D721Med (cell line): Measurements from ENCODE around the gene KMT2C.
"Not testable (repeated sequence)": the region's sequence is repeated elsewhere in the genome, so short reads cannot be mapped to it uniquely, and the experiment has no call there.

Source experiments
- DNase-seq: peaks from one replicate; pipeline ENCODE4 v3.0.0; 2011; ENCODE audit warnings: low spot score; ENCODE audit not compliant: insufficient read length
- FAIRE-seq: peaks from 2 replicates; lab custom pipeline; 2011; peaks lifted over from hg19 to GRCh38; lab: Jason Lieb, UNC
- TF ChIP-seq, protein P1 (sequence below): IDR thresholded peaks from 2 replicates; pipeline ENCODE4 v1.5.1; 2012; ENCODE audit warnings: mild to moderate bottlenecking, control low read depth; ENCODE audit not compliant: insufficient read depth; ENCODE audit errors: missing control alignments

The KMT2C gene

DNA sequence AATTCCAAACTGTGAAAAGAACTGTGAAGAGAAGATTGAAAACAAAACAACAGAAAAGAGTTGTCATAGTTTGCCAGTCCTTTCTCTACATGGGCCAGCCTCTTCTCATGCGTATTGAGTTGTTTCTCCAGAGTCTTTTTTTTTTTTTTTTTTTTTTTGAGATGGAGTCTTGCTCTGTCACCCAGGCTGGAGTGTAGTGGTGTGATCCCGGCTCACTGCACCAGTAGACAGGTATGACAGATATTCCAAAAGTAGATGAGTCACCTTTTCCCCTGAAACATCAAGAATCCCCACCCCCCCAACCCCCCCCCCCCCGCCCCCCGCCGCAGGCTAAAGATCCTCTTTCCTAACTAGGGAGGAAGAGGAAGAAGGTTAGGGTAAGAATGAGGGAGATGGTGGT, 15.6 kb upstream of the KMT2C start:
- no peak for DNase-seq
- FAIRE-seq, result no peak
- TF ChIP-seq, protein P1, sequence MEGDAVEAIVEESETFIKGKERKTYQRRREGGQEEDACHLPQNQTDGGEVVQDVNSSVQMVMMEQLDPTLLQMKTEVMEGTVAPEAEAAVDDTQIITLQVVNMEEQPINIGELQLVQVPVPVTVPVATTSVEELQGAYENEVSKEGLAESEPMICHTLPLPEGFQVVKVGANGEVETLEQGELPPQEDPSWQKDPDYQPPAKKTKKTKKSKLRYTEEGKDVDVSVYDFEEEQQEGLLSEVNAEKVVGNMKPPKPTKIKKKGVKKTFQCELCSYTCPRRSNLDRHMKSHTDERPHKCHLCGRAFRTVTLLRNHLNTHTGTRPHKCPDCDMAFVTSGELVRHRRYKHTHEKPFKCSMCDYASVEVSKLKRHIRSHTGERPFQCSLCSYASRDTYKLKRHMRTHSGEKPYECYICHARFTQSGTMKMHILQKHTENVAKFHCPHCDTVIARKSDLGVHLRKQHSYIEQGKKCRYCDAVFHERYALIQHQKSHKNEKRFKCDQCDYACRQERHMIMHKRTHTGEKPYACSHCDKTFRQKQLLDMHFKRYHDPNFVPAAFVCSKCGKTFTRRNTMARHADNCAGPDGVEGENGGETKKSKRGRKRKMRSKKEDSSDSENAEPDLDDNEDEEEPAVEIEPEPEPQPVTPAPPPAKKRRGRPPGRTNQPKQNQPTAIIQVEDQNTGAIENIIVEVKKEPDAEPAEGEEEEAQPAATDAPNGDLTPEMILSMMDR, result no peak

- not testable (repeated sequence) for FAIRE-seq, DNase-seq
These were observed 9.7 kb upstream of the KMT2C start for GRCh38 chr7:152445386-152446008.

GRCh38 chr7:152443586-152443985, 7.8 kb upstream of the KMT2C start:
- DNase-seq (no peak), FAIRE-seq (no peak)
- TF ChIP-seq, protein P1, result no peak

DNA sequence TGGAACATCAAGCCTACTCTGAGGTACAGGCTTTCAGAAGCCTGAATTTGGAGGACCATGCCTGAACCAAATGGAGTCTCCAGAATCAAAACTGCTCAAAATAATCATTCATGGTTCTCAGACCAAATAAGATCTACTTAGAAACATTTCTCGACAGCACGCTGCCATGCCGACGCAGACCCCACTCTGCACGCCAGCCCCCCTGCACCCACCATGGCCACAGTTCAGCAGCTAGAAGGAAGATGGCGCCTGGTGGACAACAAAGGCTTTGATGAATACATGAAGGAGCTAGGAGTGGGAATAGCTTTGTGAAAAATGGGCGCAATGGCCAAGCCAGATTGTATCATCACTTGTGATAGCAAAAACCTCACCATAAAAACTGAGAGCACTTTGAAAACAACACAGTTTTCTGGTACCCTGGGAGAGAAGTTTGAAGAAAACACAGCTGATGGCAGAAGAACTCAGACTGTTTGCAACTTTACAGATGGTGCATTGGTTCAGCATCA, 6.6 kb upstream of the KMT2C start:
- TF ChIP-seq, protein P1, result no peak

GRCh38 chr7:152441810-152442209, 6.0 kb upstream of the KMT2C start:
- not testable (repeated sequence) for FAIRE-seq, DNase-seq

More for the DNA sequence above, 6.6 kb upstream of the KMT2C start:
- DNase-seq, result no peak
- no peak for FAIRE-seq

DNA sequence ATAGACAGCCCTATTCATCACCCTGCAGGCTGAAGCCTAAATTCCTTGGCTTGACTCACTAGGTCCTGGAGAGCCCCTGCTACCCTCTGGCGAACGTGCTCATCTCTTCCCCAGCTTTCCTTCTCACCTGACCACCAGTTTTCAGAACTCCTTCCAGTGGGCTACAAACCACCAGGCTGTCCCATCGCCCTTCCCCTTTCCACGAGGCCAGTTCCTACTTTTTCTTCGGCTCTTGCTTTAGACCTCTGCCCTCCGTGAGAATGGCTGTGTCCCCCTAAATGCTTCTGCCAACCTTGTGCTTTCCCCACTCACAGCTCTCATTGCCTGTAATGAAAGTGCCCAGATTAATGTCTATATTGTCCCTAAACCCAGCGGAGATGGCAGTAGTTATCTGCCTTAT, 5.4 kb upstream of the KMT2C start:
- FAIRE-seq, result not testable (repeated sequence)

DNA sequence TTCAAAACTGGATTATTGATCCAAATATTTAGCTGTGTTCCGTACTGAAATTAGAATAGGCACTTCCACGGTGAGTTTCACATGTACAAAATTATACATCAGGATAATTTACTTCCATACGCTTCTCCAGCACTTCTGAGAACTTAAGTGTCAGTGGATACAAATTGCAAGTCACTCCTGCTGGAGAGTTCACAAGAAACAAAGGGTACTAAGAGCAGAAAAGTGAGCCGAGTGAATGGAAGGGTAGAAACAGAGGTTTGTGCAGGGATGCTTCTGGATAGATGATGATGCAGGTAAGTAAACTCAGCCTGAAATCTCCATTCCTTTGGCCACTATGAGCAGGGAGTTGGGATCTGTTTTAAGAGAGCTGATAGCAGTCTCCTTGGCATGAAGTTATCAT, 2.2 kb upstream of the KMT2C start:
- DNase-seq, FAIRE-seq: not testable (repeated sequence)

More for the DNA sequence above, 5.4 kb upstream of the KMT2C start:
- not testable (repeated sequence) for DNase-seq

- not testable (repeated sequence) for DNase-seq
- peak; percentile 84 for FAIRE-seq
These were observed 1.2 kb upstream of the KMT2C start for GRCh38 chr7:152436931-152437575.

DNA sequence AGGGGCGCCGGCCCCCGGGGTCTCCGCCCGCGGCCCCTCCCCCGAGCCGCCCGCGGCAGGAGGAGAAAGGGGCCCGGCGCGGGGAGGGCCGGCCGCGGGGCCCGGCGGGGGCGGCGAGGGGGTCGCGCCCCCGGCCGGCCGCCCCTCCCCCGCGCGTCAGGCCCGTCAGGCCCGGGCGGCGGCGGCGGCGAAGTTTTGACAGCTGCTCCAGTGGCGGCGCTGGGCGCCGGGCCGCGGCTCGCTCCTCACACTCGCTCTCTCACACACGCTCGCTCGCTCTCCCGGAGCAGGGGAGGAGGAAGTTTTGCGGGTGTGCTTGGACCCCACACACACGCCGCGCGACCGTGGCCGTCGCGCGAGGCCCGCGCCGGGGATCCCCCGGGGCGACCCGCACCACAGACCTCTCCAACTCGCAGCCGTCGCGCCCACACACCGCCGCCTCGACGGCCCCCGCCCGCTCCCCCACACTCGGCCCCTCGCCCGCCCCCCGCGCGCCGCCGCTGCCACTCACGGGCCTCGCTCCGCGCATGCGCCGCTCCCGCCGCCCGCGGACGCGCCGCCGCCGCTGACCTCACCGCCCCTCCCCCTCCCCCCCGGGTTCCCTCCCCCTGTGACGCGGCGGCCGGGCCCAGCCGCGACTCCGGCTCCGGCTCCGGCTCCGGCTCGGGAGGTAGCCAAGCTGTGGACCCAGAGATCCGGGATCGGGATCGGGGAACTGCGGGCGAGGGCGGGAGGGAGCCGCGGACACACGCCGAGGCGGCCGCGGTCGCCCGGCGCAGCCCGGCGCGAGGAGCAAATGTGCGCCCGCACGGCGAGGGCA, 518 bp upstream of the KMT2C start:
- DNase-seq (peak; percentile 41), FAIRE-seq (no peak)
- TF ChIP-seq, protein P1, result no peak

DNA sequence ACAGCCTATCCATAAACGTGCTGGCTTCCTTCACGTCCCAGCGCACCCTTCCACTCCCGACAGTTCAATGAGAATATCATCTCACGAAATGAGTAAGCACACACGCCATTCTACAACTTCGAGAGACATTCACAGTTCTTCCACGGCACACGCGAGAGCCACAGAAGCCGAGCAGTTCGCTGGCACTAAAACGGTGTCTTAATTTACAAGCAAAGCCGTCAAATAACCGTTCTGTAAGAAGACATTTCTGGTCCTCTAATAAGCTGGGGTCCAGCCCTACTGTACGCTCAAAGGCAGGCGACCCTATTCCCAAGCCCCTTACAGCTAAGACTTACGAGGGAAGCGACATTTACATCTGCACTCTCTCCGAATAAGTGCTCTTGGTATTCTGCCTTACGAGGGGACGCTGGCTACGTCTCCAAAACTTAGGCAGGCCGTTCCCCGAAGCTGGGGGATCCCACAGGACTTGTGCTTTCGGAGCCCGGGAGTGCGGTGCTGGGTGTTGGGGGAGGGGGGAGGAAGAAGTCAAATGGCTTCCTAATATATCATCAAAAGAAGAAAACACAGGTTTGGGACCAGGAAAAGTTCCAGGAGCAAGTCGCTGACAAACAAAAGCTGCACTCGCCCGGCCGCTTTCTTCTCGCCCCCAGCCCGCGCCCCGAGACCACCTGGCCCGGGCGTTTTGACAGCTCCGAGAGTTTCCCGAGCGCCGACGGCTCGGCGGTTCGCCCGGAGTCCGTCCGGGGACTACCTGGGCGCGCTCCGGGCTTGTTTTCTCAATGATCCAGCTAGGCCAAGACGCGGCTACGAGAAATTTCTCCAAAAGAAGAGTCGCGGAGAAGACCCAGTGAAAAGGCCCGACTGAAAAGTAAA, 1.1 kb downstream of the KMT2C start:
- not testable (repeated sequence) for DNase-seq, FAIRE-seq

GRCh38 chr7:152433721-152434490, 1.9 kb downstream of the KMT2C start:
- FAIRE-seq, DNase-seq: not testable (repeated sequence)

DNA sequence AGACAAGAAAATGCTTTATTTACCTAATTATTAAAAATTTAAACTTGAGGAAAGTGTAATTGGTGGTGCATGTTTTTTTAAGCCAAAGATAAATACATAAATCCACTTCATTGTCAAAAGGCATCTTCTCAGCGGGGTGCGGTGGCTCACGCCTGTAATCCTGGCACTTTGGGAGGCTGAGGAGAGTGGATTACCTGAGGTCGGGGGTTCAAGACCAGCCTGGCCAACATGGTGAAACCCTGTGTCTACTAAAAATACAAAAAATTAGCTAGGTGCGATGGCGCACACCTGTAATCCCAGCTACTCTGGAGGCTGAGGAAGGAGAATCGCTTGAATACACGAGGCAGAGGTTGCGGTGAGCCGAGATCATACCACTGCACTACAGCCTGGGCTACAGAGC, 3.1 kb downstream of the KMT2C start:
- not testable (repeated sequence) for FAIRE-seq, DNase-seq
